GM06990 (cell line): ENCODE results near the gene EFR3B.
"Not testable (repeated sequence)": the region's sequence is repeated elsewhere in the genome, so short reads cannot be mapped to it uniquely, and the experiment has no call there.

Source experiments
- DNase-seq: peaks from one replicate; pipeline ENCODE4 v3.0.0-alpha.2; 2011; ENCODE audit not compliant: insufficient read length; ENCODE audit errors: extremely low read depth
- H3K27me3 ChIP-seq: replicated peaks from 2 replicates; pipeline ENCODE4 v1.6.0; 2011; ENCODE audit warnings: low read length; ENCODE audit not compliant: control insufficient read depth, insufficient read depth
- H3K36me3 ChIP-seq: 2 replicates; pipeline ENCODE4 v1.5.1; 2011; ENCODE audit warnings: low read length; ENCODE audit not compliant: control insufficient read depth, insufficient read depth
- H3K4me3 ChIP-seq: replicated peaks from 2 replicates; pipeline ENCODE4 v1.5.1; 2011; ENCODE audit warnings: low read depth, mild to moderate bottlenecking, control low read depth, low read length
- TF ChIP-seq, protein P1 (sequence below): IDR thresholded peaks from 2 replicates; pipeline ENCODE4 v1.5.1; 2011; ENCODE audit warnings: low read length, control low read depth, mild to moderate bottlenecking, inconsistent platforms; ENCODE audit not compliant: insufficient read depth, poor library complexity, severe bottlenecking

The EFR3B gene, protein sequence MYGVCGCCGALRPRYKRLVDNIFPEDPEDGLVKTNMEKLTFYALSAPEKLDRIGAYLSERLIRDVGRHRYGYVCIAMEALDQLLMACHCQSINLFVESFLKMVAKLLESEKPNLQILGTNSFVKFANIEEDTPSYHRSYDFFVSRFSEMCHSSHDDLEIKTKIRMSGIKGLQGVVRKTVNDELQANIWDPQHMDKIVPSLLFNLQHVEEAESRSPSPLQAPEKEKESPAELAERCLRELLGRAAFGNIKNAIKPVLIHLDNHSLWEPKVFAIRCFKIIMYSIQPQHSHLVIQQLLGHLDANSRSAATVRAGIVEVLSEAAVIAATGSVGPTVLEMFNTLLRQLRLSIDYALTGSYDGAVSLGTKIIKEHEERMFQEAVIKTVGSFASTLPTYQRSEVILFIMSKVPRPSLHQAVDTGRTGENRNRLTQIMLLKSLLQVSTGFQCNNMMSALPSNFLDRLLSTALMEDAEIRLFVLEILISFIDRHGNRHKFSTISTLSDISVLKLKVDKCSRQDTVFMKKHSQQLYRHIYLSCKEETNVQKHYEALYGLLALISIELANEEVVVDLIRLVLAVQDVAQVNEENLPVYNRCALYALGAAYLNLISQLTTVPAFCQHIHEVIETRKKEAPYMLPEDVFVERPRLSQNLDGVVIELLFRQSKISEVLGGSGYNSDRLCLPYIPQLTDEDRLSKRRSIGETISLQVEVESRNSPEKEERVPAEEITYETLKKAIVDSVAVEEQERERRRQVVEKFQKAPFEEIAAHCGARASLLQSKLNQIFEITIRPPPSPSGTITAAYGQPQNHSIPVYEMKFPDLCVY

DNA sequence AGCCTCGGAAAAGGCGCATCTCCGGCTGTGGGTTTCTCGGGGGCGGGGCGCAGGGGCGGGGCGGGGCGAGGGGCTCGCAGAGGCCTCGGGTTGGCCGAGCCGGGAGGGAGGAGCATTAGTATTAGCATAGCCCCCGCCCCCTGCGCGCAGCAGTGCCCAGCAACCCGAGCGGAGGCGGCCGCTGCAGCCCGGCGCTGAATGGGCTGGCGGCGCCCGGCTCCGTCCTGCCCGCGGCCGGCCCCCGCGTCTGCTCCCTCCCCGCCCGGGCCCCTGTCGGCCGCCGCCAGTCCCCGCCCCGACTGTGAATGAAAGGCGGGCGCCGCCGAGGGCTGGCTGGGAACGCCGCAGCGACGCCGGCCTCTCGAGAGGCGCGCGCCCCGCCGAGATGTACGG is at the start of gene EFR3B:
Gene EFR3B (plus strand): TSS at position 149 of the 393 bp plus-strand sequence. CDS start 237 bp downstream, at position 386.
- peak within 1 kb of the TSS; percentile 79 for H3K4me3 ChIP-seq
- H3K36me3 ChIP-seq: no peaks in the 10 kb centered on the region
- H3K27me3 ChIP-seq: no peaks in the 10 kb centered on the region; the same call in 1 of the 2 replicates
- peak; percentile 89 for DNase-seq
- TF ChIP-seq, protein P1, sequence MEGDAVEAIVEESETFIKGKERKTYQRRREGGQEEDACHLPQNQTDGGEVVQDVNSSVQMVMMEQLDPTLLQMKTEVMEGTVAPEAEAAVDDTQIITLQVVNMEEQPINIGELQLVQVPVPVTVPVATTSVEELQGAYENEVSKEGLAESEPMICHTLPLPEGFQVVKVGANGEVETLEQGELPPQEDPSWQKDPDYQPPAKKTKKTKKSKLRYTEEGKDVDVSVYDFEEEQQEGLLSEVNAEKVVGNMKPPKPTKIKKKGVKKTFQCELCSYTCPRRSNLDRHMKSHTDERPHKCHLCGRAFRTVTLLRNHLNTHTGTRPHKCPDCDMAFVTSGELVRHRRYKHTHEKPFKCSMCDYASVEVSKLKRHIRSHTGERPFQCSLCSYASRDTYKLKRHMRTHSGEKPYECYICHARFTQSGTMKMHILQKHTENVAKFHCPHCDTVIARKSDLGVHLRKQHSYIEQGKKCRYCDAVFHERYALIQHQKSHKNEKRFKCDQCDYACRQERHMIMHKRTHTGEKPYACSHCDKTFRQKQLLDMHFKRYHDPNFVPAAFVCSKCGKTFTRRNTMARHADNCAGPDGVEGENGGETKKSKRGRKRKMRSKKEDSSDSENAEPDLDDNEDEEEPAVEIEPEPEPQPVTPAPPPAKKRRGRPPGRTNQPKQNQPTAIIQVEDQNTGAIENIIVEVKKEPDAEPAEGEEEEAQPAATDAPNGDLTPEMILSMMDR: no peak

DNA sequence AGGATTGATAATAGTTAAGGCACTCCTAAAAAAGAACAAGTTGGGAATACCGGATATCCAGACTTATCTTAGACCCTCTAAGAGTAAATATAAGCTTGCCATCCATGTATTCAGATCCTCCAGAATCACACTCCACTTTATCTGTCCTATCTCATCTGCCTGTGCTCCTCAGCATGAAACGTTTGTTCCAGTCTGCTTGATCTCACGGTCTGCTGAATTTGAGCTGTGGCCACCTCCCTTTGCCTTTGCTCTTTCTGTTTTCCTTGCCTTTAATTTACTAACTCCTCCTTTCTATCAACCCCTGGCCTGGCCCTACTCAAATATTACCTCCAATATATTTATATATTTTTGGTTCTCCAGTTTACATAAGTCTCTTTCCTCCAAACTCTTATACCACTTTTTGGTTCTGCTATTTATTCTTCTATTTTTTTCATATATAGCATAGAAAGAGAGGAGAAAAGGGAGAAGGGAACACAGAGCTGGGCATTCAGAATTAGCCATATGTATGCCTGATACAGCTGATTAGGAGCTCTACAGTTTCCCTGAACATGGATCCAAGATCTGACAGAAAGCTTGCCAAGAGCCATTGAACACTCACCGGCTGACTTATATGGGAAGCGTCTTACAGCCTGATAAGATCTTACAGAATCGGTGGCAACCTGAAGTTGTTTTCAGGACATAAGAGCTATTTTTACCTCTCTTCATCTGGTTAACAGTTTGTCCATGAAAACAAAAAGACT is 48.3 kb upstream of the EFR3B start:
- Histone ChIP-seq H3K27me3 (no peaks in the 10 kb centered on the region), H3K4me3 (no peak overlapping the region), H3K36me3 (no peaks in the 10 kb centered on the region)
- DNase-seq: no peak
- TF ChIP-seq, protein P1: no peak

DNA sequence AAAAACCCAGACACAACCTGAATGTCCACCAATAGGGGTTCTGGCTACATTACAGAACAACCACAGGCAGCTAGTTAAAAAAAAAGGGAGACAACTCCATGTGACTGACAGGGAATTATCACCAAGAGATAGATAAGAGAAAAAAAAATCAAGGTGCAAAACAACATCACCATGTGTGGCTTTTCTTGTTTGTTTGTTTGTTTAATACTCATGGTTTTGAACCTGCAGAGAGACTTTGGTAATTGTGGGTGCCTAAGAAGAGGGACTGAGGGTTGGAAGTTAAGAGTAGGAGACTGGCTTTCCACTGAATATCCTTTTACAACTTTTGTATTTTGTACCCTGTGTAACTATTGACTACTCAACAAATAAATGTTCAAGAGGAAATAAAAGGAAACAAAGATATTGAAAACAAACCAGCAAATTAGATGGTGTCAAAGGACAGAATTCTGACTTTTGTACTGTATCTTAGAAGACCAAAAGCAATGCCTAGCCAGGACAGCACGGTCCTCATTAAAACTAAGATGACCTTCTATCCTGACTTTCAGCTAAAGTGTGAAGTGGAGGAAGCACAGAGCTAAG is 47.6 kb upstream of the EFR3B start:
- no peak overlapping the region for H3K4me3 ChIP-seq
- no peaks in the 10 kb centered on the region for H3K27me3 ChIP-seq
- DNase-seq: no peak
- no peaks in the 10 kb centered on the region for H3K36me3 ChIP-seq
- TF ChIP-seq, protein P1: no peak

DNA sequence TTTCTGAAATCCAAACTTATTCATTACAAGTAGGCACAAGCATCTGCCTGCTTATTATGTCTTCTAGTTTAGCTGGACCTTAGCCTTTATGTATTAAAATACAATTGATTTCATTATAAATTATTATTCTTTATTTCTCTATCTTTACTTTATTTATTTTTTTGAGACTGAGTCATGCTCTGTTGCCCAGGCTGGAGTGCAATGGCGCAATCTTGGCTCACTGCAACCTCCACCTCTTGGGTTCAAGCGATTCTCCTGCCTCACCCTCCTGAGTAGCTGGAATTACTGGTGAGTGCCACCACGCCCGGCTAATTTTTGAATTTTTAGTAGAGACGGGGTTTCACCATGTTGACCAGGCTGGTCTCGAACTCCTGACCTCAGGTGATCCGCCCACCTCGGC is 42.8 kb upstream of the EFR3B start:
- H3K36me3 ChIP-seq, H3K27me3 ChIP-seq, DNase-seq, H3K4me3 ChIP-seq: not testable (repeated sequence)

DNA sequence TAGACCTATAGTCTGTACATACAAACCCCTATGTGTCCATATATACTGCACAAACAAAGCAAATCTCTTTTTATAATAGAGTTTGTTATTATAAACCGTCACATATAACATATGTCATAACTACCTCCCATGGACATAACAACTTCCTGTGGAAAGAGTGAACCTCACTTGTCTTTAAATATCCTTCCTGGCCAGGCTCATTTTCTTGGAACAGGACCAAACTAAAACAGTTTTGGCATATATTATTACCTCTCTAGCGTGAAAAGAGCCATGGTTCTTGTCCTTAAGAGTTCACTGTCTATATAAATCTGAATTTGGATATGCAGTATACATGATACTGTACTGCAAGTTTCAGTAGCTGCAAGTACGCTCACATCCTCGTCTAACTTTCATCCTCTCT is 41.8 kb upstream of the EFR3B start:
- TF ChIP-seq, protein P1: no peak
- H3K4me3 ChIP-seq: no peak overlapping the region
- no peaks in the 10 kb centered on the region for H3K27me3 ChIP-seq
- DNase-seq: no peak
- H3K36me3 ChIP-seq: no peaks in the 10 kb centered on the region
